Activated CD4-positive, alpha-beta T cell treated with anti-CD3 and anti-CD28 coated beads for 24 hours (primary cell): ENCODE data around the gene IBA57.

ENCODE experiments used
- DNase-seq, 2 donors: peaks; one replicate each; pipeline ENCODE4 v3.0.0-alpha.2; 2020; ENCODE audit warnings: low read depth in 2 of 2

IBA57 gene

GRCh38 chr1:228156941-228157728, 8.5 kb upstream of the IBA57 start:
- no peak for DNase-seq

DNA sequence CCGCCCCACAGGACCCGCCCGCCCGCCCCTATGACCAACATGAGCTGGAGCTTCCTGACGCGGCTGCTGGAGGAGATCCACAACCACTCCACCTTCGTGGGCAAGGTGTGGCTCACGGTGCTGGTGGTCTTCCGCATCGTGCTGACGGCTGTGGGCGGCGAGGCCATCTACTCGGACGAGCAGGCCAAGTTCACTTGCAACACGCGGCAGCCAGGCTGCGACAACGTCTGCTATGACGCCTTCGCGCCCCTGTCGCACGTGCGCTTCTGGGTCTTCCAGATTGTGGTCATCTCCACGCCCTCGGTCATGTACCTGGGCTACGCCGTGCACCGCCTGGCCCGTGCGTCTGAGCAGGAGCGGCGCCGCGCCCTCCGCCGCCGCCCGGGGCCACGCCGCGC, 7.9 kb upstream of the IBA57 start:
- DNase-seq = no peak

- DNase-seq = no peak
These were observed 7.2 kb upstream of the IBA57 start for GRCh38 chr1:228158151-228159007.

DNA sequence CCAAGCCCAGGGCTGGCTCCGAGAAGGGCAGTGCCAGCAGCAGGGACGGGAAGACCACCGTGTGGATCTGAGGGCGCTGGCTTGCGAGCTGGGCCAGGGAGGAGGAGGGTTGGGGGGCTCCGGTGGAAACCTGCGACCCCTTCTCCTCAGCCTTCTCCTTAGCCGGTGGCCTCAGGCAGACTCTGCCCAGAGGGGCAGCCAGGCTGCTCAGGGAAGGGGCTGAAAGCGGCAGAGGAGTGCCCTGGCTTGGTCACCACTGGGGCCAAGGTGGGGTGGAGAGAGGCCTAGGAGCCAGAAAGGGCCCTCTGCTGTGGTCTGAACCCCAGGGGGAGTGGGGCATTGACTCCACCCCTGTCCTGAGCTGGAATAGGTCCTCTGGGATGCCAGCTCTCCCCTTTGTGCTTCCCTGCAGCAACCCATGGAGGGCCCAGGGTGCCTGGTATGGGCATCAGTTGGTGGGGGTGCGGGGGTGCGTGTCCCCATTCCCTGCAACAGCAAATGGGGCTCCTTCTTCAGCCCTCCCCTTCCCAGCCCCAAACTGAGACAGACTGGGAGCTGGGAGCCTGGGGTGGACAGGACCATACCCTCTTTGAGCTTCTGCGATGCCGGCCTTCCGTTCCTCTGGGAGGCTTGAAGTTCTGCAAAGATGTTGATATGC, 6.5 kb upstream of the IBA57 start:
- DNase-seq = no peak

DNA sequence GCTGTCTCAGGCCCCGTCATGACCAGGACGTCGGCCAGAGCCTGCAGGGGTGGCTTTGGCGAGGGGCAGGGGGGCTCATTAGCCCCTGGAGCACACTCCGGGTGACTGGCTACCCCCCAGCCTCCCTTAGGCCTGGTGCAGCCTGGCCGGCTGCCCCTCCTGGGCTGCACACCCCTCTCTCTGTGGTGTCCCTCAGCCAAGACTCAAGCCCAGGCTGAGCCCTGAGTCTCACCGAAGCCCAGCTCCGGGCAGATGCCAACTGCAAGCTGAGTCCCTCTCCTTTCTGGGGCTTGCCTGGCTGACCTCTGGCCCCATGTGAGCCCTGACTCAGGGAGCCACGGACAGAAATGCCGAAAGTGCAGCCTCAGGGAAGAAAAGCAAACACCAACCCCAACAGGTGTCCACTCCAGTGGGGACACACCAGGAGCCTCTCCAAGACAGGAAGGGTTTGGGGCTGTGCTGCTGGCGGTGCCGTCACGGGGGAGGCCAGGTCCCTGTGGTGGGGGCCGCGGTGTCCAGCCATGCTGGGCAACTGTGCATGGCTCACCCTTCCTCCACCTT, 5.3 kb upstream of the IBA57 start:
- DNase-seq = no peak

- DNase-seq = no peak
These were observed 4.2 kb upstream of the IBA57 start for GRCh38 chr1:228161362-228161761.

GRCh38 chr1:228161866-228162265, 3.7 kb upstream of the IBA57 start:
- DNase-seq = no peak

- no peak for DNase-seq
These were observed 3.2 kb upstream of the IBA57 start for GRCh38 chr1:228162286-228163006.

DNA sequence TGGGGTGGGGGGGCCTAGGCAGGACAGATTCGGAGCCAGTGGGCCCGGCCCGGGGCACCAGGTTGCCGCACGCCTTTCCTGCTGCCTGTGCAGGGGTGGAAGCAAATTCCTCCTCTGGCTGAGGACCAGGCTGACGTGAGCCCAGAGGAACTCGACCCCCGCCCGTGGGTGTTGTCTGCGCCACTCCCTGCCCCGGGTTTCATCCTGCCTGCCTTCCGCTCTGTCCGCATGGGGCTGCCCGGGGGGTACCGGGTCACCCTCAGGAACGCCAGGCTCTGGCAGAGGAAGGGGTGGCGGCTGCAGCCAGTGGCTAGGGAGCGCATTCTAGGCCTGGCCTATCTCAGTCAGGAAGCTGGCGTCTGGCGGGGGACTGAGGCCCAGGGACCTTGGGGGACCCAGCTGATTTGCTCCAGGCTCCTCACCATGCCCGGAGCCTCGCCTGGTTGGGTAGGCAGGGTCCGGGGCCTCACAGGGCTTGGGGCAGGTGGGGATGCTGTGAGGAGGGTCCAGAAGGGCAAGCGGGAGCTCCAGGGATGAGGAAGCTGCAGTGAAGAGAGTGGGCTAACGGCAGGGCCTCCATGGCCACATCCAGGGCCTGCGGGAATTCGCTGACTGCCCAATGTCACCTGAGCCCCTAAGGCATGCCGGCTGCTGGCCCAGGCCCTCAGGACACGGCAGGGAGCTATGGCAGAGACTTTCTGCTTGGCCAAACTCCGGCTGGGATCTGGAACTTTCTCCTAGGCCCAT, 2.4 kb upstream of the IBA57 start:
- no peak for DNase-seq

- no peak for DNase-seq
These were observed 1.7 kb upstream of the IBA57 start for GRCh38 chr1:228163776-228164519.

DNA sequence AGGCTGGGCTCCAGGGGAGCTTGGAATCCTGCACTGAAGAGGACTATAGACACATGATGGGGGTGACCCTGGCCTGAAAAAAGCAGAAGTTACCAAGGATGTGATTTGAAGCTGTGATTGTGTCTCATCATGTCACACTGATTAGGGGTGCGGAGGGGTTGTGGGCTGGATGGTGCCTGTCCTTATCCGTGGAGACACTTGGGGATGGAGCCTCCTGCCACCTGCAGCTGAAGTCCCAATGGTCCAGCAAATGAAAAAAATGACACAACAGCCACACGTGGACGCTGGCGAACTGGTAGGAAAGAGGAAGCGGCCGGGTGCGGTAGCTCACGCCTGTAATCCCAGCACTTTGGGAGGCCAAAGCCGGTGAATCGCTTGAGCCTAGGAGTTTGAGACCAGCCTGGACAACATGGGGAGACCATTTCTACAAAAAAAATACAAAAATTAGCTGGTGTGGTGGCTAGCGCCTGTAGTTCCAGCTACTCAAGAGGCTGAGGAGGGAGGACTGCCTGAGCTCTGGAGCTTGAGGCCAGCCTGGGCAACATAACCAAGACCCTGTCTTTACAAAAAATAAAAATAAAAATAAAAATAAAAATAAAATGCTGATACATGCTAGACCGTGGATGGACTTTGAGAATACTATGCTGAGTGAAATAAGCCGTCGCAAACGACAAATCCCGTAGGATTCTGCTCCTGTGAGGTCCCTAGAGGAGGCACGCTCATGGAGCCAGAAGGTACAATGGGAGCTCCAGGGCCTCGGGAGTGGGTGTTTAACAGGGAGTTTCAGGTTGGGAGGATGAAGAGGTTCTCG, 838 bp upstream of the IBA57 start:
- DNase-seq = no peak

DNA sequence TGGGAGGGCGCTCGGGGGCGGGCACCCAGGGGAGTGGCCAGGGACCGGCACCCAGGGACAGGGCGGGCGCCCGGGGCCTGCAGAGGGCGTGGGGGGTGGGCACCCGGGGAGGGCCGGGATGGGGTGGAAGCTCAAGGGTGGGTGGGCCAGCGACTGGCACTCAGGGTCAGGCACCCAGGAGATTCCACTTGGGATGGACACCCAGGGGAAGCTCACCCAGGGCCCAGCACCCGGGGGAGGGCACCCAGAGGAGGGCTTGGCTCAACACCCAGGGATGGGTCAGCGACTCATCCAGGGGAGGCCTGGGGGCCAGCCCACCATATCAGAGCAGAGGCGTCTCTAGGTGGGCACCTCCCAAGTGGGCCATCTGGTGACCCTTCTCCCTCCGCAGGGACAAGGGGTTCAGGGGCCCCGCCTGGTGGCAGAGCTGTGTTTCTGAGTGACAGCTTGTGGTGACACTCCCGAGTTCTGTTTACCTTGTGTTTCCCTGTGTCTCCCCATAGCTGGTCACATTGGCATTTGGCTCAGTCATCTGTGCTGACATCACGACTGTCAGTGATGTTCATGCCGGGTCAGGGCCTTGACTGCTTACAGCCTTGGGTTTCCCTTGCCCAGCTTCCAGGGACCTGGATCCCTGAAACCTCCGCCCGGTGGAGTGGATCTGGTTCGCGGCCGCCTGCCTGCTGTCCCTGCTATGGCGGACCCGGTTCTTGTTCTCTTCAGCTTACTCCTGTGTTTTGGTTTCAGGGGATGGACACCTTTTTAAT, 749 bp downstream of the IBA57 start:
- no peak for DNase-seq

GRCh38 chr1:228168563-228169270, 3.1 kb downstream of the IBA57 start:
- DNase-seq = no peak

- DNase-seq = no peak
These were observed 3.7 kb downstream of the IBA57 start for GRCh38 chr1:228169345-228169744.

- DNase-seq = no peak
These were observed 5.1 kb downstream of the IBA57 start for GRCh38 chr1:228170666-228171065.

GRCh38 chr1:228171221-228171891, 5.8 kb downstream of the IBA57 start:
- DNase-seq = no peak
